Activated T-helper 17 cell treated with anti-CD3 and anti-CD28 coated beads, Interleukin-2, amount 50 U/mL, for 72 hours (primary cell): ENCODE data around the gene SPRN. TPM values are rescaled to one million over a fixed set of nuclear protein-coding genes. Genes with fewer than 3 reads are reported as not detected.
"Not testable (repeated sequence)": the region's sequence is repeated elsewhere in the genome, so short reads cannot be mapped to it uniquely, and the experiment has no call there.

Source experiments
- ATAC-seq: fragments of 150-1000 bp; cut with Tn5 transposase; replicated peaks from 2 replicates; pipeline ENCODE4 v1.10.0; 2021; ENCODE audit warnings: mild to moderate bottlenecking, moderate library complexity
- H3K27ac Mint-ChIP-seq: one replicate; pipeline ENCODE4 v1.8.0; 2022; ENCODE audit warnings: mixed read lengths
- H3K27me3 Mint-ChIP-seq: one replicate; pipeline ENCODE4 v1.8.0; 2022; ENCODE audit warnings: mixed read lengths
- H3K36me3 Mint-ChIP-seq: one replicate; pipeline ENCODE4 v1.8.0; 2022; ENCODE audit warnings: low read depth, mild to moderate bottlenecking, mixed read lengths
- H3K4me1 Mint-ChIP-seq: one replicate; pipeline ENCODE4 v1.8.0; 2022; ENCODE audit warnings: mixed read lengths
- H3K4me3 Mint-ChIP-seq: one replicate; pipeline ENCODE4 v1.8.0; 2022; ENCODE audit warnings: mild to moderate bottlenecking, mixed read lengths
- H3K9me3 Mint-ChIP-seq: one replicate; pipeline ENCODE4 v1.8.0; 2022; ENCODE audit warnings: mixed read lengths
- total RNA-seq, 2 donors: library from RNA; stranded (reverse); gene quantifications; one replicate each; pipeline ENCODE4 v1.2.3, GENCODE V29; 2022

The SPRN gene, protein sequence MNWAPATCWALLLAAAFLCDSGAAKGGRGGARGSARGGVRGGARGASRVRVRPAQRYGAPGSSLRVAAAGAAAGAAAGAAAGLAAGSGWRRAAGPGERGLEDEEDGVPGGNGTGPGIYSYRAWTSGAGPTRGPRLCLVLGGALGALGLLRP
- total RNA-seq, result not detected

DNA sequence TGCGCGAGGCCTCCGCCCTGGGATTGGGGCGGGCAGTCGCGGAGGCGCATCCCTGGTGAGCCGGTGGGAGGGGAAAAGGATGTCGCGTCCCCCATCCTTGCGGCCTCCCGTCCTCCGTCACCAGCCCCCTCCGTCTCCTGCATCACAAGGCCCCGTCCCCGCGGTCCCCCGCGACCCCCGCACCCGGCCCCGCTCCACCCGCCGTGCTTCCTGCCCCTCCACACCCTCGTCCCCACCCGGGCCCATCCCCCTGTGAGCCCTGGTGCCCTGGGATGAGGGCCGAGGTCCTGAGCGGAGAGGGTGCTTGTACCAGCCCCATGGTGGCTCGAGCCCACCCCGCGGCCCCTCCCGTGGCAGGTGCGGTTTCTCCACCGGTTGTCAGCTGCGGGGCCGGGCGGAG lies at the start of gene SPRN:
Gene SPRN, minus strand, starts transcription at position 25 of the 400 bp plus-strand sequence. CDS start 944 bp downstream, outside the sequence.
- H3K36me3 Mint-ChIP-seq, result peaks cover 18% of the 10 kb centered on the region
- H3K4me1 Mint-ChIP-seq, ATAC-seq: not testable (repeated sequence)

DNA sequence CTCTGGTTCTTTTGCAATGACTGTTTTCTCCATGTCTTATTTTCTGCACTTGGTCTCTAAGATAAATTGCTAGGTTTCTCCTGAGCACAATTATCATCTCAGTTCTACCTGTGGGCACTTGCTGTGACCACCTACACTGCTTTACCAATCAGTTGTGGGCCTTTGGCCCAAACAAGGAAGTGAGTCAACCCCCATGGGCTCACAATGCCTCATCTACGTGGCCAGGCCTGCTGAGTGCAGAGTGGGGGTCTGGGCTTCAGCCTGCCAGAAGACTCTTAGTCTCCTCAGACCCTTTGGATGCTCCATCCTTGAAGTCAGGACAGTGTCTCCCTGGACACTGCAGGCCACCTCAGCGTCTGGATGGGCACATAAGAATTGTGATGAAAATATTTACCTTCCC lies 49.6 kb upstream of the SPRN start:
- Mint-ChIP-seq H3K9me3 (no peaks in the 10 kb centered on the region), H3K27ac (peak overlapping the region; percentile 88), H3K36me3 (peaks cover 5% of the 10 kb centered on the region), H3K4me3 (peak overlapping the region; percentile 63), H3K4me1 (peaks cover 26% of the 10 kb centered on the region), H3K27me3 (no peaks in the 10 kb centered on the region)
- ATAC-seq, result peak; percentile 59

More for the DNA sequence above, at the start of gene SPRN:
- H3K4me3 Mint-ChIP-seq, H3K9me3 Mint-ChIP-seq, H3K27ac Mint-ChIP-seq, H3K27me3 Mint-ChIP-seq: not testable (repeated sequence)

DNA sequence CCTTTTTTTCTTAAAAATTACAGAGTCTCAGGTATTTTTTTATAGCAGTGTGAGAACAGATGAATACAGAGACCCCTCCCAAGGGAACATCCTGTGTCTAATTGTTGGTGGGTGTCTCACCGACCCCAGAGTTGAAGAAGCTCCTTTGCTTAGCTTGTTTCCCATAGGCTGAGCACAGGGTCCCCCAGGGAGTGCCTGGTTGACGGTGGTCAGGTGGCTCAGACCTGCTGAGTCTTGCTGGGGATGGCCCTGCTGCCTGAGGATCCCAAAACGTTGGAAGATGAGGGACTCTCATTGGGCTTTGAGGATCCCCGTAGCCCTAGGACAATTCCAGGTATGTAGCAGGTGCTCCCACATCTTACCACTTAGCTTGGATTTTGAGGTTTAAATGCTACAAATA lies 48.8 kb upstream of the SPRN start:
- H3K27ac Mint-ChIP-seq, result peak overlapping the region; percentile 79
- no peaks in the 10 kb centered on the region for H3K9me3 Mint-ChIP-seq
- no peaks in the 10 kb centered on the region for H3K27me3 Mint-ChIP-seq
- peaks cover 28% of the 10 kb centered on the region for H3K4me1 Mint-ChIP-seq
- peak overlapping the region; percentile 63 for H3K4me3 Mint-ChIP-seq
- H3K36me3 Mint-ChIP-seq, result peaks cover 11% of the 10 kb centered on the region
- ATAC-seq, result no peak

DNA sequence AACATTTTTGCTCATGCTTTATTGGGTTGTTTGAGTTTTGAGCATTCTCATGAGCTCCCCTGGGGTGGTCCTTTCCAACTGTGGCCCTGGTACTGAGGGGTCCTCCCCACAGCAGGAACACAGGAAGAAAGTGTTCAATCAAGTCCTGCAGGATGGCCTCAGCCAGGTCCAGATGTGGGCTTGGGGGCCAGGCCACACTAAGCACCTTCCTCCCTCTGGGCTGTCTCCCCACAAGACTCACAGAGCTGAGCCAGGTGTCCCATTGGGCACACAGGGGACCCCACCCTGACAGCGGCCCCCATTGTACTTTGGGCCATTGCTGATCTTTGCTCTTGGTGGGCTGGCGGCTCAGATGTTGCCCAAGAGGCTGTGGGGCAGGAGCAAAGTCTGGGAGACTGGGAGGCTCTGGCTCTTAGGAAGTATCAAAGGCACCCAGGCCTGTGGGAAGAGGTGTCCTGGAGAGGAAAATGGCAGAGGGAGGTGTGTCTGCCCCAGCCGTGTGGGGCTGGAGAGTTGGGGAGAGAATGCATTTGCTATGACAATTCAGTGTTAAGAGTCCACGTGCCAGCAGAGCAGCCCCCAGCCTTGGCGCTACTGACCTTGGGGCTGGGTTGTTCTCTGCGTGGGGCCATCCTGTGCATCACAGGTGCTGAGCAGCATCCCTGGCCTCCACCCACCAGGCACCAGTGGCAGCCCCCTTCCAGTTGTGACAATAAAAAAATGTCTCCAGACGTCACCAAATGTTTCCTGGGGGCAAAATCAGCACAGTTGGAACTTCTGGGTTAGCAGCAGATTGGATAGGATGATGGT lies 47.1 kb upstream of the SPRN start:
- peaks cover 26% of the 10 kb centered on the region for H3K36me3 Mint-ChIP-seq
- H3K4me3 Mint-ChIP-seq, result no peak overlapping the region
- no peak overlapping the region for H3K27ac Mint-ChIP-seq
- ATAC-seq, result no peak
- no peaks in the 10 kb centered on the region for H3K27me3 Mint-ChIP-seq
- H3K4me1 Mint-ChIP-seq, result peaks cover 34% of the 10 kb centered on the region
- H3K9me3 Mint-ChIP-seq, result no peaks in the 10 kb centered on the region

DNA sequence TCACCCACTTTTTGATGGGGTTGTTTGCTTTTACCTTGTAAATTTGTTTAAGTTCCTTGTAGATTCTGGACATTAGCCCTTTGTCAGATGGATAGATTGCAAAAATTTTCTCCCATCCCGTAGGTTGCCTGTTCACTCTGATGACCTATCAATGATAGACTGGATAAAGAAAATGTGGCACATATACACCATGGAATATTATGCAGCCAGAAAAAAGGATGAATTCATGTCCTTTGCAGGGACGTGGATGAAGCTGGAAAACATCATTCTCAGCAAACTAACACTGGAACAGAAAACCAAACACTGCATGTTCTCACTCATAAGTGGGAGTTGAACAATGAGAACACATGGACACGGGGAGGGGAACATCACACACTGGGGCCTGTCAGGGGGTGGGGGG lies 44.8 kb upstream of the SPRN start:
- not testable (repeated sequence) for ATAC-seq, H3K27ac Mint-ChIP-seq, H3K27me3 Mint-ChIP-seq, H3K4me3 Mint-ChIP-seq, H3K9me3 Mint-ChIP-seq
- peaks cover 26% of the 10 kb centered on the region for H3K36me3 Mint-ChIP-seq
- peaks cover 25% of the 10 kb centered on the region for H3K4me1 Mint-ChIP-seq

DNA sequence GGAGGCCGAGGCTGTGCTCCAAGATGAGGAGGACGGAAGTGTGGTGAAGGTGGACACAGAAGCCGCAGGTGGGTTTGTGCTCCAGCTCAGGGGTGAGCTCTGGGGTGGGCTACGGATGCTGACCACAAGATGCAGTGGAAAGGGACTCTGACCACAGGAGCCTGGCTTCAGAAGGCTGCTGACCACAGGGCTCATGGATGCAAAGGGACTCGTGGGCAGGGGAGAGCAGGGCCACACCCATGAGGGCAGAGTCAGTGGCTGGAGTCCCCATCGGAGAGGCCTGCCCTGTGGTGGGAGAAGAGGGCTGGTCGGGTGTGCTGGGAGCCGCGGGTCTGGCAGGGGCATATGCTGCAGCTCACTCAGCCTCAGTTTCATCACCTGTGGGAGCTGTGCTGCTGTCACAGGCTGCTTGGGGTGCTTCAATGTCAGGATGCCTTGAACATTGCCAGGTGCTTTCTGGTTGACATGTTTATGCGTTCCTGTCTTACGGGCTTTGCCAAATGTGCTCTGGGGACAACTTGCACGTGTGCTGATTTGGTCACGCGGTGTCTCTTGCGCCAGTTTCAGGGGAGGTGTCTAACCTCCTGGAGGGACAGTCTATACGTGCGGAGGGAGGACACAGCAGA lies 43.0 kb upstream of the SPRN start:
- H3K4me1 Mint-ChIP-seq, result peaks cover 13% of the 10 kb centered on the region
- H3K27ac Mint-ChIP-seq, result no peak overlapping the region
- H3K4me3 Mint-ChIP-seq, result no peak overlapping the region
- no peak for ATAC-seq
- peaks cover 32% of the 10 kb centered on the region for H3K36me3 Mint-ChIP-seq
- no peaks in the 10 kb centered on the region for H3K9me3 Mint-ChIP-seq
- H3K27me3 Mint-ChIP-seq, result no peaks in the 10 kb centered on the region

DNA sequence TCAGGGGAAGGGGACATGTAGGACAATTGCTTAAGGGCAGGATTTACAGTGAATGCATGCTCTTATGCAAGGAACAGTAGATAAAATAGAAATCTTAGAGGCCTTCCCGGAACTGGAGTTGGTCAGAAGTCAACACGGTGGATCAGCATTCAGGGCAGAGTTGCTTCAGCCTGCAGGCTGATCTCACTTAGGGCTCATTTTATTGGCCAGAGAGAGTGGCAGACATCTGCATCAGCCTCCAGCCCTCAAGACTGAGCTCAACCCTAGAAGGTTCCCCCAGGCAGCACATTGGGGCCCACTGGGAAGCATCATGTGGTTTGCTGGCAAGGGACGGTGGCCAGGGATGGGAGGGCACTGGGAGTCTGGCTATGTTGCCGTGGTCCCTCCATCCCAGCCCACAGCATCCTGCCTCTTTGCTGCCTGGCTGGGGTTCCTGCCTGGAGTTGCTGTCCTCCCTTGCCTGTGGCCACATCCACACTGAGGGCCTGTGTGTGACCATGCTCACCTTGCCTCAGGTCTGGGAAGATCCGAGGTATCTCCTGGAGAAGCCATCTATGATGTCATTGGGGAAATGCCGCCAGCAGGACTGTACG lies 42.4 kb upstream of the SPRN start:
- peaks cover 32% of the 10 kb centered on the region for H3K36me3 Mint-ChIP-seq
- peaks cover 13% of the 10 kb centered on the region for H3K4me1 Mint-ChIP-seq
- no peaks in the 10 kb centered on the region for H3K27me3 Mint-ChIP-seq
- no peak overlapping the region for H3K4me3 Mint-ChIP-seq
- peak overlapping the region; percentile 65 for H3K27ac Mint-ChIP-seq
- no peak for ATAC-seq
- H3K9me3 Mint-ChIP-seq, result no peaks in the 10 kb centered on the region

DNA sequence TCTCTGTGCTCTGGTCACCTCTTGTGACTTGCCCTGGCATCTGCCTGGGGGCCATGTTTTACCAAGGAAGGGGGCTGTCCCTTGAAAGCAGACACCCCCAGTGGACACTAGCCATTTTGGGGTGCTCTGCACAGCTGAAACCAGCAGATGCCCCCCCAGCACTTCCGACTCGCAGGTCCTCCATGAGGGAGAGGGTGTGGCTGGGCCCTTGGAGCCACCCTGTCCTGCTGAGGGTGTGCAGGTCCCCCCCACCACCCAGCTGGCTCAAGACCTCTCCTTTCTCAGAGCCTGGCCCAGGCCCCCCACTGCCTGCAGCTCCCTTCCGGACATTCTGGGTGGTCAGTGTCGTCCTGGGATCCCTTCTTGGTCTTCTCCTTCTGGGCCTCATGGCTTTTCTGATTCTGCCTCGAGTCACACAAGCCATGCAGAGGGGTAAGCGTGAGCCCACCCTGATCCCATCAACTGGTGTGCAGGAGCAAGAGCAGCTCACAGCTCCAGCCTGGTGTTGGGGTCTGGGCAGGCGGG lies 41.6 kb upstream of the SPRN start:
- H3K27me3 Mint-ChIP-seq, result no peaks in the 10 kb centered on the region
- no peak overlapping the region for H3K4me3 Mint-ChIP-seq
- peak; percentile 7 for ATAC-seq
- H3K9me3 Mint-ChIP-seq, result no peaks in the 10 kb centered on the region
- peaks cover 32% of the 10 kb centered on the region for H3K36me3 Mint-ChIP-seq
- peak overlapping the region; percentile 65 for H3K27ac Mint-ChIP-seq
- H3K4me1 Mint-ChIP-seq, result peaks cover 13% of the 10 kb centered on the region

DNA sequence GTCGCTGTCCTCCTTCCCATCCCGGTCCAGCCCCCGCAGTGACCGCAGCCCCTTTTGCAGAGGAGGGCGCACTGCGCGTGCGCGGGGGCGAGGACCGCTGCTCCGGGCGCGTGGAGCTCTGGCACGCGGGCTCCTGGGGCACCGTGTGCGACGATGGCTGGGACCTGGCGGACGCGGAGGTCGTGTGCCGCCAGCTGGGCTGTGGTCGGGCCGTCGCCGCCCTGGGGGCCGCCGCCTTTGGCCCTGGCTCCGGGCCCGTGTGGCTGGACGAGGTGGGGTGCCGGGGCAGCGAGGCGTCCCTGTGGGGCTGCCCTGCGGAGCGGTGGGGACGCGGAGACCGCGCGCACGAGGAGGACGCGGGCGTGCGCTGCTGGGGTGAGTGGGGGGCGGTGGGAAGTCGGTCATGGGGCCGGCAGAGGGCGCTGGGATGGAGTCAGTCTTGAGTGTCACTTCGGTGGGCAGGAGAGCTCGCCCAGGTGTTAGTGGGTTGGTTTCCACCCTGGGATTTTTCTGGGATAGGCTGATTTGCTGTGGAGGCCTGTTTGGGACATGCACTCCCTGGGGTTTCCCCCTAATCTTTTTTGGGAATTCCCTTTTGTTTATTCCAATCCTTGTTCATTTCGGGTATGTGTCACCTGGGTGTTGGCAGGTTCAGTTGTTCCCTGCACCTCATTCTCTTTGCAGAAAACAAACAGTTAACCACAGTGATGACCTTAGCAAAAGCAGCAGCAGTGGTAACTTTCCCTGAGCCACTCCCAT lies 40.9 kb upstream of the SPRN start:
- peaks cover 13% of the 10 kb centered on the region for H3K4me1 Mint-ChIP-seq
- H3K4me3 Mint-ChIP-seq, result no peak overlapping the region
- peaks cover 37% of the 10 kb centered on the region for H3K36me3 Mint-ChIP-seq
- no peaks in the 10 kb centered on the region for H3K27me3 Mint-ChIP-seq
- peak overlapping the region; percentile 33 for H3K27ac Mint-ChIP-seq
- H3K9me3 Mint-ChIP-seq, result no peaks in the 10 kb centered on the region
- peak; percentile 83 for ATAC-seq

DNA sequence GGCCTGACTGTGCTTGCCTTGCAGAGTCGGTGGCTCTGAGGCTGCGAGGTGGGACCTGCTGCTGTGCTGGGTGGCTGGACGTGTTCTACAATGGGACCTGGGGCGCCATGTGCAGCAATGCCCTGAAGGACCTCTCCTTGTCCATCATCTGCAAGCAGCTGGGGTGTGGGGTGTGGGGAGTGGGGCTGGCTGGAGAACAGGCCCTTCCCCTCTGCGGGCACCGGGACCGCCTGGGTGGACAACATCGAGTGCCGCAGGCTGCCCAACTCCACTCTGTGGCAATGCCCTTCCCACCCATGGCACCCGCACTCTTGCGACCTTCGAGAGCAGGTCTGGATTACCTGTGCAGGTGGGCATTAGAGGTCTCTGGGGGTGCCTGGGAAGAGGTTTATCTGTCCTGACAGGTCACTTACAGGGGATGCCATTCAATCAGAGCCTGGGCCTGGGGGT lies 40.2 kb upstream of the SPRN start:
- Mint-ChIP-seq H3K27ac (no peak overlapping the region), H3K27me3 (no peaks in the 10 kb centered on the region), H3K9me3 (no peaks in the 10 kb centered on the region), H3K36me3 (peaks cover 40% of the 10 kb centered on the region), H3K4me1 (peaks cover 13% of the 10 kb centered on the region), H3K4me3 (no peak overlapping the region)
- no peak for ATAC-seq

DNA sequence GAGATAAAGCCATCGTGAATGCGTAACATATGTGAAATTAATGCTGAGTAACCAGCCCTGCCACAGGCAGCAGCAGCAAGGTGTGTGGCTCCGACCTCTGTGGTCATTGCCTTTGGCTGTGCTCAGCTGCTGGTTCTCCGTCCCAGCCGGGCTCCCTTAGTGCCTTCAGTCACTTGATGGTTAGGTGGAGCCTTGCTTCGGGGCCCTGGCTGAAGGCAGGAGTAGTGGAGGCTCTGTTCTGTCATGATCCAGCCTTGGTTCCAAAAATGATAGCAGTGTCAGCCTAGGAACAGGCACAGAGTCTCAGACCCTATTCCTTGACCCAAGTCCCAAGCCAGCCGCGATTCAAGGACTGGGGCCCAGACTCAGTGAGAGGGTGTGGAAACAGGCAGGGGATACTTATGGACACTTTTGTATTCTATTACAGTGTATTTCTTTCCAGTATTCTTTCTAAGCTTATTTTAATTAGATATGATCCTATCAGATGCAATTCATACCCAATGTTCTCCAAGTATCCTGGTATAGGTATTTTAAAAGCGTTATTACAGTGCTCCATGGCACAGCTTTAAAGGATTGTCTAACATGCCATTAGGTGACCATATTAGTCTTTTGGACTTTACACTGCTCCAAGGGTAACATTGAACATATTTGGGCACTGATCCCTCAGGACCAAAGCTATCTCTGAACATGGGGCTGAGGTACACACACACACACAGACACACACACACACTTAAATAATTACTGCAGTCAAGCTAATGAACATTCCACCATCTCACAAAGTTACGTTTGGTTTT lies 38.3 kb upstream of the SPRN start:
- Mint-ChIP-seq H3K4me1 (peaks cover 6% of the 10 kb centered on the region), H3K9me3 (no peaks in the 10 kb centered on the region), H3K36me3 (peaks cover 24% of the 10 kb centered on the region), H3K27ac (no peak overlapping the region), H3K27me3 (no peaks in the 10 kb centered on the region), H3K4me3 (no peak overlapping the region)
- no peak for ATAC-seq

DNA sequence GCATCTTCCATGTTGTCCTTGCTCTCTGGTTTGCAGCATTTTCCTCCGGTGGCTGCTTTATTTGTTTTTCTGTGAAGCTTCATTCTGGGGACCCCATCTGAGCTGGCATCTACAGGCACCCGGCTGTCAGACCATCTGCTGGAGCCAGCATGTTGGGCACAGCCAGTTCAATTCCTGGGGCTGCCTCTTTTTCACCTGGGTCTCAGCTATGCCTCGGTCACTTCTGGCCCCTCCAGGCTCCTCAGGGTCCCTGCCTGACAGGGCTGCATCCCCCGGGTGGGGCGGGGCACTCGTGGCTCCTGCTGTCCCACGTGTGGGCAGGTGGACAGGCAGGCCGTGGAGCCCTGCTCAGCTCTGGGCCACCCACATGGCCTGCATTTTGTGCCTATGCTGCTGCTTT lies 37.4 kb upstream of the SPRN start:
- H3K27ac Mint-ChIP-seq, result no peak overlapping the region
- no peak for ATAC-seq

DNA sequence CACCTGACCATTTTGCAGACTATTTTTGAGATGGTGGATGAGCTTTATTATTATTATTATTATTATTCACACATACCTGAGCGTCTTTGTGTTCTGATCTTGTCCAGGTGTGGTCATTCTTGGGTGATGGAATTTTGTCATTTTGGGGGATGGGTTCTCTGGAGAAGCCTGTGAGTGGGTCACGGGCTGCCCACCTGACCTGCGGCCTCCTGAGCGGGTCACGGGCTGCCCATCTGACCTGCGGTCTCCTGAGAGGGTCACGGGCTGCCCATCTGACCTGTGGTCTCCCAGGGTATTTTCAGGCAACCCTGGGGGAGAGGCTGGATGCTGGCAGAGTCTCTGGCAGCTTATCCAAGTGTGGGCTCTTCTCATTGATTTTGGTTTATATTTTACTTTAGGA lies 36.6 kb upstream of the SPRN start:
- H3K4me3 Mint-ChIP-seq, result no peak overlapping the region
- H3K27ac Mint-ChIP-seq, result no peak overlapping the region
- no peaks in the 10 kb centered on the region for H3K4me1 Mint-ChIP-seq
- H3K36me3 Mint-ChIP-seq, result peaks cover 15% of the 10 kb centered on the region
- no peak for ATAC-seq
- no peaks in the 10 kb centered on the region for H3K27me3 Mint-ChIP-seq
- no peaks in the 10 kb centered on the region for H3K9me3 Mint-ChIP-seq

More for the DNA sequence above, 37.4 kb upstream of the SPRN start:
- Mint-ChIP-seq H3K9me3 (no peaks in the 10 kb centered on the region), H3K27me3 (no peaks in the 10 kb centered on the region), H3K4me3 (no peak overlapping the region), H3K36me3 (peaks cover 15% of the 10 kb centered on the region), H3K4me1 (peaks cover 6% of the 10 kb centered on the region)
